ENCODE results near the gene PKP3. TPM values are rescaled to one million over a fixed set of nuclear protein-coding genes. Genes with fewer than 3 reads are reported as not detected.
A peak's percentile ranks its signal among the peaks of the same experiment; 100 is the strongest.

Gene PKP3
- total and polyA plus RNA-seq, 9 of the 15 experiments (the other 6 are each of a cell fraction or from before 2014, with no cell fraction given), result 0.11 to 110 (median 30.7) TPM

- TF ChIP-seq GATA2 (CRISPR knock-in tag; IDR thresholded peaks at IDR 0.05), result peak; percentile 37; the same call in 1 of the 2 replicates
- no peak for TF ChIP-seq PREB (CRISPR knock-in tag; IDR thresholded peaks at IDR 0.05)
- TF ChIP-seq SIRT6 (IDR thresholded peaks at IDR 0.05; ENCODE audit: low read depth, low read length), result no peak
- TF ChIP-seq MCM5 (IDR thresholded peaks at IDR 0.05; ENCODE audit: low read depth), result no peak
- no peak for TF ChIP-seq ZNF57 (CRISPR knock-in tag; IDR thresholded peaks at IDR 0.05)
- TF ChIP-seq ATF1 (CRISPR knock-in tag; IDR thresholded peaks at IDR 0.05), result no peak
- TF ChIP-seq ATF1 (tag; IDR thresholded peaks at IDR 0.05), result no peak
- no peak for TF ChIP-seq BCOR (IDR thresholded peaks at IDR 0.05)
- peak; percentile 80 for TF ChIP-seq MTA2 (IDR thresholded peaks at IDR 0.05; ENCODE audit: low read depth)
- TF ChIP-seq DPF2 (IDR thresholded peaks at IDR 0.05), result peak; percentile 70
- no peak for TF ChIP-seq CHD4 (IDR thresholded peaks at IDR 0.05; ENCODE audit: insufficient read depth, insufficient replicate concordance, low read depth, low read length, poor library complexity, severe bottlenecking)
- no peak for TF ChIP-seq ZNF75A (CRISPR knock-in tag; IDR thresholded peaks at IDR 0.05)
- no peak for TF ChIP-seq RFX1 (IDR thresholded peaks at IDR 0.05)
- TF ChIP-seq FOXP4 (CRISPR knock-in tag; IDR thresholded peaks at IDR 0.05; ENCODE audit: borderline replicate concordance), result no peak
- no peak for TF ChIP-seq MIER1 (IDR thresholded peaks at IDR 0.05; ENCODE audit: low read depth)
- TF ChIP-seq TCFL5 (CRISPR knock-in tag; conservative IDR thresholded peaks at IDR 0.05), result no peak
- TF ChIP-seq TRIM24 (IDR thresholded peaks at IDR 0.05), result peak; percentile 81 to 85
- no peak for TF ChIP-seq PRPF4 (IDR thresholded peaks at IDR 0.05; ENCODE audit: insufficient read depth, low read depth, low read length, poor library complexity, severe bottlenecking)
- no peak for TF ChIP-seq ZNF778 (CRISPR knock-in tag; IDR thresholded peaks at IDR 0.05)
- no peak for TF ChIP-seq ZNF449 (CRISPR knock-in tag; IDR thresholded peaks at IDR 0.05)
- TF ChIP-seq E2F6 (IDR thresholded peaks at IDR 0.05; ENCODE audit: borderline replicate concordance in 1 of 2, extremely low read depth in 1 of 2, insufficient read depth in 1 of 2, insufficient read length in 1 of 2, low read depth in 1 of 2, low read length in 1 of 2, poor library complexity in 1 of 2, severe bottlenecking in 1 of 2), result peak; percentile 14 to 47
- TF ChIP-seq ZBTB2 (IDR thresholded peaks at IDR 0.05), result 0 out of 2 replicates have a peak, but pooled peaks have one; percentile 26
- TF ChIP-seq POLR2A (conservative IDR thresholded peaks at IDR 0.05), result no peak
- TF ChIP-seq PHB2 (IDR thresholded peaks at IDR 0.05; ENCODE audit: low read depth), result peak; percentile 46; the same call in 1 of the 2 replicates
- TF ChIP-seq MAFF (IDR thresholded peaks at IDR 0.05; ENCODE audit: low read length), result no peak
Measured at GRCh38 chr11:422249-422656, 28.2 kb downstream of the PKP3 start (continued).

All from K562 (cell line).